ENCODE results near the gene CSTPP1.

Gene CSTPP1

GRCh38 chr11:47004595-47005033 is 68.1 kb downstream of the CSTPP1 start:
- peak; percentile 65 for DNase-seq (ENCODE audit: low read depth)
- TF ChIP-seq CTCF (conservative IDR thresholded peaks at IDR 0.05; ENCODE audit: low read depth, low read length), result no peak
- H3K4me3 ChIP-seq (ENCODE audit: low read length), result no peak overlapping the region

- no peak overlapping the region for H3K4me3 ChIP-seq (ENCODE audit: low read length)
- DNase-seq (ENCODE audit: low read depth), result no peak
- TF ChIP-seq CTCF (conservative IDR thresholded peaks at IDR 0.05; ENCODE audit: low read depth, low read length), result no peak
Observed at GRCh38 chr11:47005441-47005840, 68.9 kb downstream of the CSTPP1 start.

GRCh38 chr11:47007579-47007978 is 71.0 kb downstream of the CSTPP1 start:
- DNase-seq (ENCODE audit: low read depth), result no peak
- H3K4me3 ChIP-seq (ENCODE audit: low read length), result no peak overlapping the region
- no peak for TF ChIP-seq CTCF (conservative IDR thresholded peaks at IDR 0.05; ENCODE audit: low read depth, low read length)

- H3K4me3 ChIP-seq (ENCODE audit: low read length), result no peak overlapping the region
- no peak for DNase-seq (ENCODE audit: low read depth)
- no peak for TF ChIP-seq CTCF (conservative IDR thresholded peaks at IDR 0.05; ENCODE audit: low read depth, low read length)
Observed at GRCh38 chr11:47010179-47010578, 73.6 kb downstream of the CSTPP1 start.

GRCh38 chr11:47014097-47014496 is 77.5 kb downstream of the CSTPP1 start:
- TF ChIP-seq CTCF (conservative IDR thresholded peaks at IDR 0.05; ENCODE audit: low read depth, low read length), result no peak
- no peak for DNase-seq (ENCODE audit: low read depth)
- H3K4me3 ChIP-seq (ENCODE audit: low read length), result no peak overlapping the region

- TF ChIP-seq CTCF (conservative IDR thresholded peaks at IDR 0.05; ENCODE audit: low read depth, low read length), result no peak
Observed at GRCh38 chr11:47018637-47019036, 82.1 kb downstream of the CSTPP1 start.

GRCh38 chr11:47020793-47021526 is 84.4 kb downstream of the CSTPP1 start:
- TF ChIP-seq CTCF (conservative IDR thresholded peaks at IDR 0.05; ENCODE audit: low read depth, low read length), result no peak
- H3K4me3 ChIP-seq (ENCODE audit: low read length), result no peak overlapping the region
- no peak for DNase-seq (ENCODE audit: low read depth)

More at GRCh38 chr11:47018637-47019036, 82.1 kb downstream of the CSTPP1 start:
- H3K4me3 ChIP-seq (ENCODE audit: low read length), result no peak overlapping the region
- DNase-seq (ENCODE audit: low read depth), result no peak
